Neuronal stem cell (in vitro differentiated cells): ENCODE results near the gene SAMD4A.

Experiments
- DNase-seq: peaks from one replicate; pipeline ENCODE4 v3.0.0-alpha.2; 2013; ENCODE audit warnings: low spot score
- H2AFZ ChIP-seq: one replicate; pipeline ENCODE4 v1.6.1; 2013; ENCODE audit warnings: mild to moderate bottlenecking, low read length, inconsistent platforms
- H2AK5ac ChIP-seq: 2 replicates; pipeline ENCODE4 v1.6.1; 2013; ENCODE audit warnings: low read depth, mild to moderate bottlenecking, inconsistent platforms, low read length, moderate library complexity, mixed read lengths
- H2BK120ac ChIP-seq: 2 replicates; pipeline ENCODE4 v1.6.1; 2013; ENCODE audit warnings: low read depth, mild to moderate bottlenecking, inconsistent platforms, low read length, moderate library complexity, mixed read lengths
- H2BK12ac ChIP-seq: one replicate; pipeline ENCODE4 v1.6.1; 2013; ENCODE audit warnings: low read length, inconsistent platforms
- H2BK15ac ChIP-seq: 2 replicates; pipeline ENCODE4 v1.6.1; 2013; ENCODE audit warnings: mild to moderate bottlenecking, low read length, inconsistent platforms, mixed read lengths
- H2BK5ac ChIP-seq: one replicate; pipeline ENCODE4 v1.6.1; 2013; ENCODE audit warnings: inconsistent platforms, mild to moderate bottlenecking, low read length, moderate library complexity
- H3K14ac ChIP-seq: one replicate; pipeline ENCODE4 v1.6.1; 2013; ENCODE audit warnings: low read length, inconsistent platforms
- H3K18ac ChIP-seq: 2 replicates; pipeline ENCODE4 v1.6.1; 2013; ENCODE audit warnings: low read length, inconsistent platforms
- H3K23ac ChIP-seq: 2 replicates; pipeline ENCODE4 v1.6.1; 2013; ENCODE audit warnings: low read depth, mild to moderate bottlenecking, mixed read lengths, low read length, inconsistent platforms; ENCODE audit not compliant: poor library complexity
- H3K27ac ChIP-seq: replicated peaks from 3 replicates; pipeline ENCODE4 v1.5.1; 2013; ENCODE audit warnings: low read length, inconsistent platforms
- H3K27me3 ChIP-seq, 3 experiments: 2 replicates each; pipeline ENCODE4 v1.6.1; 2013; ENCODE audit warnings: low read length in 3 of 3, mild to moderate bottlenecking in 2 of 3, inconsistent platforms in 1 of 3, low read depth in 1 of 3, mixed read lengths in 1 of 3, moderate library complexity in 1 of 3; ENCODE audit not compliant: control insufficient read depth in 3 of 3, insufficient read depth in 3 of 3
- H3K36me3 ChIP-seq, 2 donors: replicated peaks in 1 of 2; 2 replicates each; pipeline ENCODE4 v1.6.1; 2013; ENCODE audit warnings: low read length in 2 of 2; ENCODE audit not compliant: control insufficient read depth in 2 of 2, insufficient read depth in 2 of 2
- H3K4ac ChIP-seq: 2 replicates; pipeline ENCODE4 v1.6.1; 2013; ENCODE audit warnings: inconsistent platforms, mild to moderate bottlenecking, low read length, moderate library complexity
- H3K4me1 ChIP-seq, 2 donors: 1 replicate in 1 of 2; 2 replicates in 1 of 2; pipeline ENCODE4 v1.6.1; 2013; ENCODE audit warnings: low read length in 2 of 2, low read depth in 1 of 2; ENCODE audit not compliant: control insufficient read depth in 2 of 2, insufficient read depth in 1 of 2
- H3K4me2 ChIP-seq: one replicate; pipeline ENCODE4 v1.6.1; 2013; ENCODE audit warnings: mild to moderate bottlenecking, low read length, inconsistent platforms; ENCODE audit not compliant: insufficient read depth, poor library complexity, severe bottlenecking
- H3K4me3 ChIP-seq, 2 donors: 2 replicates each; pipeline ENCODE4 v1.5.1; 2013; ENCODE audit warnings: low read length in 2 of 2, mild to moderate bottlenecking in 2 of 2, inconsistent platforms in 1 of 2, moderate library complexity in 1 of 2
- H3K79me1 ChIP-seq: one replicate; pipeline ENCODE4 v1.6.1; 2013; ENCODE audit warnings: low read depth, mild to moderate bottlenecking, inconsistent platforms, low read length, moderate library complexity
- H3K9ac ChIP-seq: one replicate; pipeline ENCODE4 v1.6.1; 2013; ENCODE audit warnings: mild to moderate bottlenecking, low read depth, low read length, inconsistent platforms; ENCODE audit not compliant: poor library complexity
- H3K9me3 ChIP-seq, 2 donors: replicated peaks in 1 of 2; 2 replicates each; pipeline versions ENCODE3 to v1.6.1; 2013; ENCODE audit warnings: low read length in 2 of 2, mild to moderate bottlenecking in 2 of 2, inconsistent platforms in 1 of 2, low read depth in 1 of 2, mixed read lengths in 1 of 2, moderate library complexity in 1 of 2; ENCODE audit not compliant: control insufficient read depth in 2 of 2, insufficient read depth in 1 of 2
- H4K8ac ChIP-seq: one replicate; pipeline ENCODE4 v1.6.1; 2013; ENCODE audit warnings: low read depth, mild to moderate bottlenecking, inconsistent platforms, low read length, moderate library complexity
- H4K91ac ChIP-seq: one replicate; pipeline ENCODE4 v1.6.1; 2013; ENCODE audit warnings: low read length, low read depth, mild to moderate bottlenecking, inconsistent platforms; ENCODE audit not compliant: poor library complexity
- WGBS, 2 donors: extraction: QIAGEN DNeasy Blood & Tissue Kit; methylation state at CpG; one replicate each; pipeline ENCODE4 v1.1.7; 2013; ENCODE audit warnings: missing lambda C conversion rate in 2 of 2, mixed read lengths in 1 of 2; ENCODE audit not compliant: insufficient read length in 2 of 2, insufficient replicate concordance in 1 of 2; ENCODE audit errors: extremely low coverage in 2 of 2; 5-methylcytosine and 5-hydroxymethylcytosine counted together

Gene SAMD4A

GRCh38 chr14:54631016-54631415 lies 64.1 kb downstream of the SAMD4A start:
- Histone ChIP-seq H3K36me3 (no peaks in the 10 kb centered on the region), H3K14ac (no peak overlapping the region), H3K4me1 (peaks cover 9 to 16% of the 10 kb centered on the region in 2 donors), H3K9ac (no peak overlapping the region), H3K27ac (no peak overlapping the region), H3K9me3 (peaks cover 5 to 9% of the 10 kb centered on the region in 2 donors), H2BK15ac (no peak overlapping the region), H3K4me2 (no peak overlapping the region), H3K4ac (no peak overlapping the region), H4K91ac (no peak overlapping the region), H3K27me3 (no peaks in the 10 kb centered on the region), H4K8ac (no peak overlapping the region), H3K4me3 (no peak overlapping the region), H2BK12ac (no peak overlapping the region), H2AK5ac (no peak overlapping the region), H3K23ac (no peak overlapping the region), H2BK120ac (no peak overlapping the region), H2AFZ (no peak overlapping the region), H3K18ac (no peak overlapping the region), H2BK5ac (no peak overlapping the region), H3K79me1 (no peaks in the 10 kb centered on the region)
- DNase-seq: no peak
- WGBS, 2 donors: no CpG with 5 or more reads among the region's 1 CpG

GRCh38 chr14:54632452-54632851 lies 65.5 kb downstream of the SAMD4A start:
- H3K9me3 ChIP-seq: peaks cover 5 to 9% of the 10 kb centered on the region in 2 donors
- H2BK12ac ChIP-seq: no peak overlapping the region
- H4K8ac ChIP-seq: no peak overlapping the region
- H2AK5ac ChIP-seq: no peak overlapping the region
- H3K27ac ChIP-seq: no peak overlapping the region
- no peak overlapping the region for H2BK15ac ChIP-seq
- H3K23ac ChIP-seq: no peak overlapping the region
- H3K4me2 ChIP-seq: no peak overlapping the region
- no peak overlapping the region for H2BK120ac ChIP-seq
- H3K27me3 ChIP-seq: no peaks in the 10 kb centered on the region
- DNase-seq: no peak
- no peak overlapping the region for H2BK5ac ChIP-seq
- H2AFZ ChIP-seq: no peak overlapping the region
- no peak overlapping the region for H3K18ac ChIP-seq
- H3K4ac ChIP-seq: no peak overlapping the region
- H3K4me1 ChIP-seq: peaks cover 6 to 8% of the 10 kb centered on the region in 2 donors
- no peaks in the 10 kb centered on the region for H3K36me3 ChIP-seq
- H3K4me3 ChIP-seq: no peak overlapping the region
- no peaks in the 10 kb centered on the region for H3K79me1 ChIP-seq
- H4K91ac ChIP-seq: no peak overlapping the region
- no peak overlapping the region for H3K14ac ChIP-seq
- no peak overlapping the region for H3K9ac ChIP-seq
- no CpG with 5 or more reads among the region's 1 CpG for WGBS, 2 donors

- no CpG with 5 or more reads among the region's 4 CpGs for WGBS, 2 donors
- no peaks in the 10 kb centered on the region for H3K36me3 ChIP-seq
- no peak overlapping the region for H2AK5ac ChIP-seq
- no peak overlapping the region for H3K18ac ChIP-seq
- no peaks in the 10 kb centered on the region for H3K27me3 ChIP-seq
- H3K9ac ChIP-seq: no peak overlapping the region
- H4K91ac ChIP-seq: no peak overlapping the region
- H3K4me2 ChIP-seq: no peak overlapping the region
- DNase-seq: no peak
- H3K23ac ChIP-seq: no peak overlapping the region
- no peak overlapping the region for H2BK120ac ChIP-seq
- H3K79me1 ChIP-seq: no peaks in the 10 kb centered on the region
- H3K27ac ChIP-seq: no peak overlapping the region
- H3K14ac ChIP-seq: no peak overlapping the region
- no peak overlapping the region for H2BK5ac ChIP-seq
- no peak overlapping the region for H2BK12ac ChIP-seq
- H4K8ac ChIP-seq: no peak overlapping the region
- no peak overlapping the region for H3K4ac ChIP-seq
- H3K4me3 ChIP-seq: no peak overlapping the region
- no peak overlapping the region for H2BK15ac ChIP-seq
- peaks cover 5 to 9% of the 10 kb centered on the region in 2 donors for H3K9me3 ChIP-seq
- no peak overlapping the region for H2AFZ ChIP-seq
- peaks cover 3 to 12% of the 10 kb centered on the region in 2 donors for H3K4me1 ChIP-seq
Measured at GRCh38 chr14:54633076-54633475, 66.1 kb downstream of the SAMD4A start.

- no peak overlapping the region for H4K8ac ChIP-seq
- no peak overlapping the region for H4K91ac ChIP-seq
- H3K36me3 ChIP-seq: no peaks in the 10 kb centered on the region
- no peak overlapping the region for H3K18ac ChIP-seq
- no peak overlapping the region for H3K4me2 ChIP-seq
- no peak overlapping the region for H3K9ac ChIP-seq
- DNase-seq: no peak
- H3K14ac ChIP-seq: no peak overlapping the region
- peaks cover 9 to 11% of the 10 kb centered on the region in 2 donors for H3K4me1 ChIP-seq
- no peak overlapping the region for H3K4me3 ChIP-seq
- H3K79me1 ChIP-seq: no peaks in the 10 kb centered on the region
- H3K27ac ChIP-seq: no peak overlapping the region
- H3K9me3 ChIP-seq: peaks cover 0 to under 1% of the 10 kb centered on the region in 2 donors
- no peak overlapping the region for H2BK120ac ChIP-seq
- WGBS, 2 donors: no CpG with 5 or more reads among the region's 8 CpGs
- no peak overlapping the region for H2AK5ac ChIP-seq
- no peak overlapping the region for H2BK15ac ChIP-seq
- no peak overlapping the region for H3K23ac ChIP-seq
- no peak overlapping the region for H2BK5ac ChIP-seq
- no peak overlapping the region for H2AFZ ChIP-seq
- no peak overlapping the region for H2BK12ac ChIP-seq
- H3K4ac ChIP-seq: no peak overlapping the region
- H3K27me3 ChIP-seq: no peaks in the 10 kb centered on the region
Measured at GRCh38 chr14:54637270-54638134, 70.6 kb downstream of the SAMD4A start.
